HepG2 (cell line): ENCODE results near the gene CYB5A. TPM values are rescaled to one million over a fixed set of nuclear protein-coding genes. Genes with fewer than 3 reads are reported as not detected.
A peak's percentile ranks its signal among the peaks of the same experiment; 100 is the strongest.

Experiments used
- DR1 ChIP-seq: sonication (generic); formaldehyde crosslinking; IDR thresholded peaks from 2 replicates; pipeline ENCODE4 v1.8.0; 2021; ENCODE audit warnings: mild to moderate bottlenecking, missing genetic modification reagents, inconsistent platforms
- HDAC2 ChIP-seq: sonication (generic); formaldehyde crosslinking; IDR thresholded peaks from 2 replicates; pipeline ENCODE4 v1.4.0; 2020; ENCODE audit warnings: missing genetic modification reagents
- MEIS2 ChIP-seq: sonication (generic); formaldehyde crosslinking; IDR thresholded peaks from 2 replicates; pipeline ENCODE4 v1.9.0; 2021; ENCODE audit warnings: mild to moderate bottlenecking, missing genetic modification reagents
- MTF1 ChIP-seq: sonication (generic); formaldehyde crosslinking; IDR thresholded peaks from 2 replicates; pipeline ENCODE4 v1.5.0; 2020; ENCODE audit warnings: missing genetic modification reagents
- POLR2A ChIP-seq, 2 experiments: IDR thresholded peaks; 2 replicates each; pipeline ENCODE4 v1.6.1; 2011; ENCODE audit warnings: low read depth in 2 of 2, low read length in 2 of 2, mild to moderate bottlenecking in 1 of 2, moderate library complexity in 1 of 2; ENCODE audit not compliant: insufficient read depth in 1 of 2
- SMAD9 ChIP-seq: sonication (generic); formaldehyde crosslinking; IDR thresholded peaks from 2 replicates; pipeline ENCODE4 v1.5.1; 2020; ENCODE audit warnings: mild to moderate bottlenecking, missing genetic modification reagents
- SMC3 ChIP-seq: IDR thresholded peaks from 2 replicates; pipeline ENCODE4 v1.6.1; 2011; ENCODE audit warnings: low read length, improper control_type of control experiment
- SRSF9 ChIP-seq: fragments of 200-400 bp; formaldehyde crosslinking; IDR thresholded peaks from 2 replicates; pipeline ENCODE4 v1.6.1; 2018; ENCODE audit warnings: borderline replicate concordance, mild to moderate bottlenecking, low read depth, low read length; ENCODE audit not compliant: insufficient read depth, poor library complexity, severe bottlenecking
- ZBTB20 ChIP-seq: sonication (generic); formaldehyde crosslinking; IDR thresholded peaks from 2 replicates; pipeline ENCODE4 v1.8.1; 2023; ENCODE audit warnings: missing genetic modification reagents, low read depth, mild to moderate bottlenecking, borderline replicate concordance
- ZBTB21 ChIP-seq: sonication (generic); formaldehyde crosslinking; IDR thresholded peaks from 2 replicates; pipeline ENCODE4 v1.4.0; 2020; ENCODE audit warnings: missing genetic modification reagents
- ZBTB7B ChIP-seq: sonication (generic); formaldehyde crosslinking; IDR thresholded peaks from 2 replicates; pipeline ENCODE4 v1.4.0; 2020; ENCODE audit warnings: missing genetic modification reagents
- ZNF552 ChIP-seq: sonication (generic); formaldehyde crosslinking; IDR thresholded peaks from 2 replicates; pipeline ENCODE4 v1.9.0; 2022; ENCODE audit warnings: missing genetic modification reagents, mild to moderate bottlenecking, borderline replicate concordance
- ZSCAN29 ChIP-seq: sonication (generic); formaldehyde crosslinking; conservative IDR thresholded peaks from 2 replicates; pipeline ENCODE4 v1.4.0; 2020; ENCODE audit warnings: mild to moderate bottlenecking, missing genetic modification reagents
- polyA plus RNA-seq, 8 experiments: library from polyadenylated mRNA; depleted of rRNA in 3 of 8; stranded (reverse) in 7 of 8; unstranded in 1 of 8; fragments of >200 nt; fragmentation: Illumina TruSeq in 4 of 8; extraction: Trizol in 4 of 8; gene quantifications; 2 replicates each; pipeline versions ENCODE4 v1.2.1 to v1.2.3, GENCODE V29; 2011 to 2016; ENCODE audit warnings: low read depth in 4 of 8, missing spikeins in 1 of 8, mixed read lengths in 1 of 8; ENCODE audit not compliant: insufficient read depth in 1 of 8
- total RNA-seq, 5 experiments: library from RNA; depleted of rRNA; stranded (reverse); fragments of >200 nt; fragmentation: Illumina TruSeq; extraction: Trizol; gene quantifications; 2 replicates each; pipeline ENCODE4 v1.2.3, GENCODE V29; 2016; ENCODE audit warnings: low read depth in 1 of 5
- TF ChIP-seq, protein P1 (sequence below): sonication (generic); formaldehyde crosslinking; IDR thresholded peaks from 2 replicates; pipeline ENCODE4 v1.4.0; 2020; ENCODE audit warnings: missing genetic modification reagents, borderline replicate concordance
- TF ChIP-seq, protein P2 (sequence below): sonication (generic); formaldehyde crosslinking; IDR thresholded peaks from 2 replicates; pipeline ENCODE4 v1.5.1; 2020; ENCODE audit warnings: missing genetic modification reagents, mild to moderate bottlenecking, borderline replicate concordance
- TF ChIP-seq, protein P3 (sequence below): sonication (generic); formaldehyde crosslinking; IDR thresholded peaks from 2 replicates; pipeline ENCODE4 v1.4.0; 2020; ENCODE audit warnings: mild to moderate bottlenecking, missing genetic modification reagents
- TF ChIP-seq, protein P4 (sequence below): sonication (generic); formaldehyde crosslinking; IDR thresholded peaks from 2 replicates; pipeline ENCODE4 v1.5.0; 2020; ENCODE audit warnings: mild to moderate bottlenecking, missing genetic modification reagents
- TF ChIP-seq, protein P5 (sequence below): sonication (generic); formaldehyde crosslinking; IDR thresholded peaks from 2 replicates; pipeline ENCODE4 v1.9.0; 2021; ENCODE audit warnings: missing genetic modification reagents, mild to moderate bottlenecking, borderline replicate concordance

The CYB5A gene
- total and polyA plus RNA-seq, 2 of the 13 experiments (the other 11 are each of a cell fraction or from before 2014, with no cell fraction given): 215 to 356 TPM

DNA sequence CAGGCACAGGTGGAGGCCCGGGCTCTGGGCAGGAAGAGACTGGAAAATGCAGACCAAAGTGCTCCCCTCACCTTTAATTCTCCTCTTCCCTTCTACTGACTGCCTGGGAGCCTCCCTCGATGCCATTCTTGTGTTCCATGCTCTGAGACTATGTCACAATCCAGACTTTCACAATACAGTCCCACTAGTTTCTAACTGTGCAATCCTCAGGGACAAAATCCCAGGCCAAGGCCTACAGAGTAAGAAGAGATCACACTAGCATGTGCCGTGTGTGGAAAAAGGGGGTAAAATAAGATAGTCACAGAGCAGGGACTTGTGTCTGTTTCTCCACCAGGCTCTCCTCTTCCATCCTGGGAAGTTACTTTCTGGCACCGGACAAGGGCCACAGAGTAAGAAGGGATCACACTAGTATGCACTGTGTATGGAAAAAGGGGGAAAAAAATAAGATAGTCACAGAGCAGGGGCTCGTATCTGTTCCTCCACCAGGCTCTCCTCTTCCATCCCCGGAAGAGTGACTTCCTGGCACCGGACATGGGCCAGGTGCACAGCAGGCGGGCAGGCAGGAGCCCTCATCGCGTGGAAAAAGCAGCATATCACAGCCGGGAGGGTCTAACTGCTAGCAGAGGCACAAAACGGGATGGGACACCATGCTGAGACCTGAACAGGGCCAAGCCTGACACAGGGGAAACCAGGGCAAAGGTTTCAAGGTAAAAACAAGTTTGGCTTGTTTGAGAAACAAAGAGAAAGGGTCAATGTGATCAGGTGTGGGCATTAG is 9.6 kb downstream of the CYB5A start (continued):
- TF ChIP-seq, protein P1, sequence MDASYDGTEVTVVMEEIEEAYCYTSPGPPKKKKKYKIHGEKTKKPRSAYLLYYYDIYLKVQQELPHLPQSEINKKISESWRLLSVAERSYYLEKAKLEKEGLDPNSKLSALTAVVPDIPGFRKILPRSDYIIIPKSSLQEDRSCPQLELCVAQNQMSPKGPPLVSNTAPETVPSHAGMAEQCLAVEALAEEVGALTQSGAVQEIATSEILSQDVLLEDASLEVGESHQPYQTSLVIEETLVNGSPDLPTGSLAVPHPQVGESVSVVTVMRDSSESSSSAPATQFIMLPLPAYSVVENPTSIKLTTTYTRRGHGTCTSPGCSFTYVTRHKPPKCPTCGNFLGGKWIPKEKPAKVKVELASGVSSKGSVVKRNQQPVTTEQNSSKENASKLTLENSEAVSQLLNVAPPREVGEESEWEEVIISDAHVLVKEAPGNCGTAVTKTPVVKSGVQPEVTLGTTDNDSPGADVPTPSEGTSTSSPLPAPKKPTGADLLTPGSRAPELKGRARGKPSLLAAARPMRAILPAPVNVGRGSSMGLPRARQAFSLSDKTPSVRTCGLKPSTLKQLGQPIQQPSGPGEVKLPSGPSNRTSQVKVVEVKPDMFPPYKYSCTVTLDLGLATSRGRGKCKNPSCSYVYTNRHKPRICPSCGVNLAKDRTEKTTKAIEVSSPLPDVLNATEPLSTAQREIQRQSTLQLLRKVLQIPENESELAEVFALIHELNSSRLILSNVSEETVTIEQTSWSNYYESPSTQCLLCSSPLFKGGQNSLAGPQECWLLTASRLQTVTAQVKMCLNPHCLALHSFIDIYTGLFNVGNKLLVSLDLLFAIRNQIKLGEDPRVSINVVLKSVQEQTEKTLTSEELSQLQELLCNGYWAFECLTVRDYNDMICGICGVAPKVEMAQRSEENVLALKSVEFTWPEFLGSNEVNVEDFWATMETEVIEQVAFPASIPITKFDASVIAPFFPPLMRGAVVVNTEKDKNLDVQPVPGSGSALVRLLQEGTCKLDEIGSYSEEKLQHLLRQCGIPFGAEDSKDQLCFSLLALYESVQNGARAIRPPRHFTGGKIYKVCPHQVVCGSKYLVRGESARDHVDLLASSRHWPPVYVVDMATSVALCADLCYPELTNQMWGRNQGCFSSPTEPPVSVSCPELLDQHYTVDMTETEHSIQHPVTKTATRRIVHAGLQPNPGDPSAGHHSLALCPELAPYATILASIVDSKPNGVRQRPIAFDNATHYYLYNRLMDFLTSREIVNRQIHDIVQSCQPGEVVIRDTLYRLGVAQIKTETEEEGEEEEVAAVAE (CRISPR knock-in tag): no peak
- TF ChIP-seq, protein P2, sequence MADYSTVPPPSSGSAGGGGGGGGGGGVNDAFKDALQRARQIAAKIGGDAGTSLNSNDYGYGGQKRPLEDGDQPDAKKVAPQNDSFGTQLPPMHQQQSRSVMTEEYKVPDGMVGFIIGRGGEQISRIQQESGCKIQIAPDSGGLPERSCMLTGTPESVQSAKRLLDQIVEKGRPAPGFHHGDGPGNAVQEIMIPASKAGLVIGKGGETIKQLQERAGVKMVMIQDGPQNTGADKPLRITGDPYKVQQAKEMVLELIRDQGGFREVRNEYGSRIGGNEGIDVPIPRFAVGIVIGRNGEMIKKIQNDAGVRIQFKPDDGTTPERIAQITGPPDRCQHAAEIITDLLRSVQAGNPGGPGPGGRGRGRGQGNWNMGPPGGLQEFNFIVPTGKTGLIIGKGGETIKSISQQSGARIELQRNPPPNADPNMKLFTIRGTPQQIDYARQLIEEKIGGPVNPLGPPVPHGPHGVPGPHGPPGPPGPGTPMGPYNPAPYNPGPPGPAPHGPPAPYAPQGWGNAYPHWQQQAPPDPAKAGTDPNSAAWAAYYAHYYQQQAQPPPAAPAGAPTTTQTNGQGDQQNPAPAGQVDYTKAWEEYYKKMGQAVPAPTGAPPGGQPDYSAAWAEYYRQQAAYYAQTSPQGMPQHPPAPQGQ (CRISPR knock-in tag): no peak
- TF ChIP-seq HDAC2 (CRISPR knock-in tag) (peak; percentile 42; the same call in 1 of the 2 replicates), ZBTB20 (CRISPR knock-in tag) (no peak), SRSF9 (no peak), ZBTB21 (CRISPR knock-in tag) (no peak), ZNF552 (no peak), POLR2A (IDR thresholded peaks at IDR 0.05; ENCODE audit: insufficient read depth in 1 of 2, low read depth in 2 of 2, low read length in 2 of 2) (peak in 1 of 2 experiments; percentile 23; a peak in 2 of 4 replicates), ZBTB7B (CRISPR knock-in tag) (no peak), MEIS2 (0 out of 2 replicates have a peak, but pooled peaks have one; percentile 43), SMAD9 (CRISPR knock-in tag) (no peak), SMC3 (peak; percentile 33), DR1 (no peak), ZSCAN29 (peak; percentile 66; the same call in 1 of the 2 replicates), MTF1 (CRISPR knock-in tag) (no peak)
- TF ChIP-seq, protein P3, sequence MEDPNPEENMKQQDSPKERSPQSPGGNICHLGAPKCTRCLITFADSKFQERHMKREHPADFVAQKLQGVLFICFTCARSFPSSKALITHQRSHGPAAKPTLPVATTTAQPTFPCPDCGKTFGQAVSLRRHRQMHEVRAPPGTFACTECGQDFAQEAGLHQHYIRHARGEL (CRISPR knock-in tag): no peak
- TF ChIP-seq, protein P4, sequence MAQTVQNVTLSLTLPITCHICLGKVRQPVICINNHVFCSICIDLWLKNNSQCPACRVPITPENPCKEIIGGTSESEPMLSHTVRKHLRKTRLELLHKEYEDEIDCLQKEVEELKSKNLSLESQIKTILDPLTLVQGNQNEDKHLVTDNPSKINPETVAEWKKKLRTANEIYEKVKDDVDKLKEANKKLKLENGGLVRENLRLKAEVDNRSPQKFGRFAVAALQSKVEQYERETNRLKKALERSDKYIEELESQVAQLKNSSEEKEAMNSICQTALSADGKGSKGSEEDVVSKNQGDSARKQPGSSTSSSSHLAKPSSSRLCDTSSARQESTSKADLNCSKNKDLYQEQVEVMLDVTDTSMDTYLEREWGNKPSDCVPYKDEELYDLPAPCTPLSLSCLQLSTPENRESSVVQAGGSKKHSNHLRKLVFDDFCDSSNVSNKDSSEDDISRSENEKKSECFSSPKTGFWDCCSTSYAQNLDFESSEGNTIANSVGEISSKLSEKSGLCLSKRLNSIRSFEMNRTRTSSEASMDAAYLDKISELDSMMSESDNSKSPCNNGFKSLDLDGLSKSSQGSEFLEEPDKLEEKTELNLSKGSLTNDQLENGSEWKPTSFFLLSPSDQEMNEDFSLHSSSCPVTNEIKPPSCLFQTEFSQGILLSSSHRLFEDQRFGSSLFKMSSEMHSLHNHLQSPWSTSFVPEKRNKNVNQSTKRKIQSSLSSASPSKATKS (CRISPR knock-in tag): no peak
- TF ChIP-seq, protein P5, sequence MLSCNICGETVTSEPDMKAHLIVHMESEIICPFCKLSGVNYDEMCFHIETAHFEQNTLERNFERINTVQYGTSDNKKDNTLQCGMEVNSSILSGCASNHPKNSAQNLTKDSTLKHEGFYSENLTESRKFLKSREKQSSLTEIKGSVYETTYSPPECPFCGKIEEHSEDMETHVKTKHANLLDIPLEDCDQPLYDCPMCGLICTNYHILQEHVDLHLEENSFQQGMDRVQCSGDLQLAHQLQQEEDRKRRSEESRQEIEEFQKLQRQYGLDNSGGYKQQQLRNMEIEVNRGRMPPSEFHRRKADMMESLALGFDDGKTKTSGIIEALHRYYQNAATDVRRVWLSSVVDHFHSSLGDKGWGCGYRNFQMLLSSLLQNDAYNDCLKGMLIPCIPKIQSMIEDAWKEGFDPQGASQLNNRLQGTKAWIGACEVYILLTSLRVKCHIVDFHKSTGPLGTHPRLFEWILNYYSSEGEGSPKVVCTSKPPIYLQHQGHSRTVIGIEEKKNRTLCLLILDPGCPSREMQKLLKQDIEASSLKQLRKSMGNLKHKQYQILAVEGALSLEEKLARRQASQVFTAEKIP (CRISPR knock-in tag): no peak
